ENCODE data around the gene SPSB3.
"Not testable (repeated sequence)": the region's sequence is repeated elsewhere in the genome, so short reads cannot be mapped to it uniquely, and the experiment has no call there.

Gene SPSB3

GRCh38 chr16:1812732-1813163, 30.4 kb upstream of the SPSB3 start:
- Histone ChIP-seq H3K27me3 (ENCODE audit: control insufficient read depth, insufficient read depth, low read length) (no peaks in the 10 kb centered on the region), H3K4me1 (ENCODE audit: control insufficient read depth, insufficient read depth, low read length) (no peaks in the 10 kb centered on the region), H3K4me3 (ENCODE audit: low read depth, low read length) (no peak overlapping the region), H3K9me3 (ENCODE audit: control insufficient read depth, insufficient read depth, low read length) (no peaks in the 10 kb centered on the region), H3K36me3 (ENCODE audit: control insufficient read depth, insufficient read depth, low read length) (peaks cover 25% of the 10 kb centered on the region), H3K27ac (ENCODE audit: low read depth, low read length) (no peak overlapping the region), H3K9ac (ENCODE audit: low read depth, low read length) (no peak overlapping the region)

- Histone ChIP-seq H3K4me3 (ENCODE audit: low read depth, low read length) (no peak overlapping the region), H3K9me3 (ENCODE audit: control insufficient read depth, insufficient read depth, low read length) (no peaks in the 10 kb centered on the region), H3K9ac (ENCODE audit: low read depth, low read length) (no peak overlapping the region), H3K4me1 (ENCODE audit: control insufficient read depth, insufficient read depth, low read length) (no peaks in the 10 kb centered on the region), H3K27me3 (ENCODE audit: control insufficient read depth, insufficient read depth, low read length) (no peaks in the 10 kb centered on the region), H3K27ac (ENCODE audit: low read depth, low read length) (no peak overlapping the region), H3K36me3 (ENCODE audit: control insufficient read depth, insufficient read depth, low read length) (peaks cover 17% of the 10 kb centered on the region)
Measured at GRCh38 chr16:1810536-1810935, 28.2 kb upstream of the SPSB3 start.

- H3K27ac ChIP-seq (ENCODE audit: low read depth, low read length), result no peak overlapping the region
- no peak overlapping the region for H3K4me3 ChIP-seq (ENCODE audit: low read depth, low read length)
- H3K36me3 ChIP-seq (ENCODE audit: control insufficient read depth, insufficient read depth, low read length), result peaks cover 13% of the 10 kb centered on the region
- no peaks in the 10 kb centered on the region for H3K4me1 ChIP-seq (ENCODE audit: control insufficient read depth, insufficient read depth, low read length)
- H3K27me3 ChIP-seq (ENCODE audit: control insufficient read depth, insufficient read depth, low read length), result no peaks in the 10 kb centered on the region
- H3K9ac ChIP-seq (ENCODE audit: low read depth, low read length), result no peak overlapping the region
- no peaks in the 10 kb centered on the region for H3K9me3 ChIP-seq (ENCODE audit: control insufficient read depth, insufficient read depth, low read length)
Measured at GRCh38 chr16:1810106-1810505, 27.7 kb upstream of the SPSB3 start.

GRCh38 chr16:1809281-1809801, 27.0 kb upstream of the SPSB3 start:
- H3K36me3 ChIP-seq (ENCODE audit: control insufficient read depth, insufficient read depth, low read length), result peaks cover 12% of the 10 kb centered on the region
- no peak overlapping the region for H3K27ac ChIP-seq (ENCODE audit: low read depth, low read length)
- no peak overlapping the region for H3K4me3 ChIP-seq (ENCODE audit: low read depth, low read length)
- H3K9me3 ChIP-seq (ENCODE audit: control insufficient read depth, insufficient read depth, low read length), result no peaks in the 10 kb centered on the region
- no peaks in the 10 kb centered on the region for H3K27me3 ChIP-seq (ENCODE audit: control insufficient read depth, insufficient read depth, low read length)
- H3K4me1 ChIP-seq (ENCODE audit: control insufficient read depth, insufficient read depth, low read length), result no peaks in the 10 kb centered on the region
- H3K9ac ChIP-seq (ENCODE audit: low read depth, low read length), result no peak overlapping the region

GRCh38 chr16:1808691-1809090, 26.3 kb upstream of the SPSB3 start:
- Histone ChIP-seq H3K27ac (ENCODE audit: low read depth, low read length) (no peak overlapping the region), H3K36me3 (ENCODE audit: control insufficient read depth, insufficient read depth, low read length) (peaks cover 12% of the 10 kb centered on the region), H3K27me3 (ENCODE audit: control insufficient read depth, insufficient read depth, low read length) (no peaks in the 10 kb centered on the region), H3K4me3 (ENCODE audit: low read depth, low read length) (no peak overlapping the region), H3K9me3 (ENCODE audit: control insufficient read depth, insufficient read depth, low read length) (no peaks in the 10 kb centered on the region; the same call in 1 of the 2 replicates), H3K9ac (ENCODE audit: low read depth, low read length) (no peak overlapping the region), H3K4me1 (ENCODE audit: control insufficient read depth, insufficient read depth, low read length) (no peaks in the 10 kb centered on the region)

GRCh38 chr16:1807626-1808025, 25.3 kb upstream of the SPSB3 start:
- H3K27me3 ChIP-seq (ENCODE audit: control insufficient read depth, insufficient read depth, low read length), result no peaks in the 10 kb centered on the region

GRCh38 chr16:1800701-1801100, 18.3 kb upstream of the SPSB3 start:
- no peaks in the 10 kb centered on the region for H3K4me1 ChIP-seq (ENCODE audit: control insufficient read depth, insufficient read depth, low read length)
- H3K9me3 ChIP-seq (ENCODE audit: control insufficient read depth, insufficient read depth, low read length), result peaks cover 23% of the 10 kb centered on the region
- no peaks in the 10 kb centered on the region for H3K27me3 ChIP-seq (ENCODE audit: control insufficient read depth, insufficient read depth, low read length)
- H3K4me3 ChIP-seq (ENCODE audit: low read depth, low read length), result no peak overlapping the region
- no peak overlapping the region for H3K9ac ChIP-seq (ENCODE audit: low read depth, low read length)
- no peaks in the 10 kb centered on the region for H3K36me3 ChIP-seq (ENCODE audit: control insufficient read depth, insufficient read depth, low read length)
- no peak overlapping the region for H3K27ac ChIP-seq (ENCODE audit: low read depth, low read length)

More at GRCh38 chr16:1807626-1808025, 25.3 kb upstream of the SPSB3 start:
- Histone ChIP-seq H3K9me3 (ENCODE audit: control insufficient read depth, insufficient read depth, low read length) (no peaks in the 10 kb centered on the region; the same call in 1 of the 2 replicates), H3K4me1 (ENCODE audit: control insufficient read depth, insufficient read depth, low read length) (no peaks in the 10 kb centered on the region), H3K36me3 (ENCODE audit: control insufficient read depth, insufficient read depth, low read length) (peaks cover 12% of the 10 kb centered on the region), H3K9ac (ENCODE audit: low read depth, low read length) (no peak overlapping the region), H3K4me3 (ENCODE audit: low read depth, low read length) (no peak overlapping the region), H3K27ac (ENCODE audit: low read depth, low read length) (no peak overlapping the region)

GRCh38 chr16:1799263-1799662, 16.9 kb upstream of the SPSB3 start:
- not testable (repeated sequence) for H3K4me1 ChIP-seq (ENCODE audit: control insufficient read depth, insufficient read depth, low read length); H3K4me3 ChIP-seq (ENCODE audit: low read depth, low read length)

GRCh38 chr16:1794908-1795666, 12.7 kb upstream of the SPSB3 start:
- no peaks in the 10 kb centered on the region for H3K27me3 ChIP-seq (ENCODE audit: control insufficient read depth, insufficient read depth, low read length)
- no peaks in the 10 kb centered on the region for H3K36me3 ChIP-seq (ENCODE audit: control insufficient read depth, insufficient read depth, low read length)
- H3K4me1 ChIP-seq (ENCODE audit: control insufficient read depth, insufficient read depth, low read length), result no peaks in the 10 kb centered on the region
- H3K9me3 ChIP-seq (ENCODE audit: control insufficient read depth, insufficient read depth, low read length), result peaks cover 12% of the 10 kb centered on the region; the same call in 1 of the 2 replicates
- no peak overlapping the region for H3K9ac ChIP-seq (ENCODE audit: low read depth, low read length)
- no peak overlapping the region for H3K27ac ChIP-seq (ENCODE audit: low read depth, low read length)
- H3K4me3 ChIP-seq (ENCODE audit: low read depth, low read length), result no peak overlapping the region

More at GRCh38 chr16:1799263-1799662, 16.9 kb upstream of the SPSB3 start:
- H3K27me3 ChIP-seq (ENCODE audit: control insufficient read depth, insufficient read depth, low read length); H3K36me3 ChIP-seq (ENCODE audit: control insufficient read depth, insufficient read depth, low read length); H3K27ac ChIP-seq (ENCODE audit: low read depth, low read length); H3K9ac ChIP-seq (ENCODE audit: low read depth, low read length): not testable (repeated sequence)
- peaks cover 23% of the 10 kb centered on the region for H3K9me3 ChIP-seq (ENCODE audit: control insufficient read depth, insufficient read depth, low read length)

- H3K36me3 ChIP-seq (ENCODE audit: control insufficient read depth, insufficient read depth, low read length), result no peaks in the 10 kb centered on the region
- H3K4me3 ChIP-seq (ENCODE audit: low read depth, low read length), result no peak overlapping the region
- H3K27ac ChIP-seq (ENCODE audit: low read depth, low read length), result no peak overlapping the region
- H3K4me1 ChIP-seq (ENCODE audit: control insufficient read depth, insufficient read depth, low read length), result no peaks in the 10 kb centered on the region
- no peaks in the 10 kb centered on the region for H3K27me3 ChIP-seq (ENCODE audit: control insufficient read depth, insufficient read depth, low read length)
- H3K9ac ChIP-seq (ENCODE audit: low read depth, low read length), result no peak overlapping the region
- peaks cover 12% of the 10 kb centered on the region; the same call in 1 of the 2 replicates for H3K9me3 ChIP-seq (ENCODE audit: control insufficient read depth, insufficient read depth, low read length)
Measured at GRCh38 chr16:1794221-1794871, 12.0 kb upstream of the SPSB3 start.
